GM19240 (cell line): ENCODE results near the gene LRRIQ1.
"Not testable (repeated sequence)": the region's sequence is repeated elsewhere in the genome, so short reads cannot be mapped to it uniquely, and the experiment has no call there.

Experiments
- DNase-seq: peaks from one replicate; pipeline ENCODE4 v3.0.0; 2011; ENCODE audit warnings: low spot score; ENCODE audit not compliant: insufficient read length

Gene LRRIQ1

DNA sequence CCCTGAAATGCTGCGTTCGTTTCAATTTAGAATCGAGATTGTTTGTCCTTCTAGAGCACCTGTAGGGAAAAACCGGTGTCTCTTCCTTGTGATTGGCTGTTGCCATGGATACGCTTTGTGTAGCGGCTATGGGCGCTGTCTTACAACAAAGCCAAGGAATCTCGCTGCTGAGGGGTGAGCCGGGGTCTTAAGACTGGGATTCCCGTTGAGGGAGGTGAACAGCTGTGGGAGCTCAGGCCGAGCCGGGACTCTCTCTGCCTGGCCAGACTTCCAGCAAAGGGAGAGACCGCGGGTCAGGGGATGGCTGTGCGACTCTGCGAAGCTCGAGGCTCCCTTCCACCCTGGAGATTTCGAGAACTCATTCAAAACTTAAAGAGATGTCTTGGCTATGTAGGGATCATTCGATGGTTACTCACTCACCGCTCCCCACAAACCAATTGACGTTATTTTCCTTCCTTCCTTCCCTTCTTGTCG lies at the start of gene LRRIQ1, which contains the start of gene TSPAN19:
Gene LRRIQ1, plus strand, starts transcription at position 118 of the 474 bp plus-strand sequence. CDS start 1,826 bp downstream, outside the sequence.
Gene TSPAN19, minus strand, starts transcription at position 44 of the 474 bp plus-strand sequence. CDS start 6,331 bp downstream, outside the sequence.
- peak; percentile 5 for DNase-seq

DNA sequence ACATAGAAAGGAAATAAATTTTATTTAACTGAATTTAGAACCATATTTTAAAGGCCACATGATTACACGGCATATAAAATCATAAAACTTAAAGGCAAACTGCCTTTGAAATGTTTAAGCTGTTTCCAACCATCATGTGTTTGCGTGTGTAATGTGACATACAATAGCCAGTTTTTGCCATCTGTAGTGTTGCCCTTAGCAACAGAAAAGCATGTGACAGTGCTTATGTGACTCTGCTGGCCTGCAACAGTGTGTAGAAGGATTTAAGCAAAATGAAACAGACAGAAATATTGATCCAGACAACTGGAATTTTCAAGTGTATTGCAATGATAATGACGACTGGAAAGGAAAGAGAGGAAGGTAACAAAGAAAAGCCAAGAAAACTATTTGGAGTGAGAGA lies 49.6 kb upstream of the LRRIQ1 start:
- DNase-seq = no peak

- no peak for DNase-seq
These were observed 41.7 kb upstream of the LRRIQ1 start for GRCh38 chr12:84994426-84994825.

GRCh38 chr12:84995641-84996040 lies 40.5 kb upstream of the LRRIQ1 start:
- DNase-seq = no peak

DNA sequence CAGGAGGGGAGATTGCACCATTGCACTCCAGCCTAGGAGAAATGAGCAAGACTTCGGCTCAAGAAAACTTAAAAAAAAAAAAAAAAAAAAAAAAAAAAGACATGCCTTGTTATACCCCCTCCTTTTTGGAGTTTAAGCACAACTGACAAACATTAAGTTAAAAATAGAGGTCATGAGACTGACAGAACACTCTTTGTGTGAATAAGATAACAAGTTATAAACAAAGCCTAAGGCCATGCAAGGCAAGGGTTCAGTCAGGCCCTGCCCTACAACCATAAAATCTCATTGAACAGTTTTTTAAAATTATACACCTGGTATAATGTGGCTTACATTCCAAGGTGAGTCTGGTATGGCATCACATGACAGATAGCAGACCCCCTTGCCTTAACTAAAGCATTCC lies 39.4 kb upstream of the LRRIQ1 start:
- DNase-seq = no peak

- no peak for DNase-seq
These were observed 37.8 kb upstream of the LRRIQ1 start for GRCh38 chr12:84998341-84998740.

DNA sequence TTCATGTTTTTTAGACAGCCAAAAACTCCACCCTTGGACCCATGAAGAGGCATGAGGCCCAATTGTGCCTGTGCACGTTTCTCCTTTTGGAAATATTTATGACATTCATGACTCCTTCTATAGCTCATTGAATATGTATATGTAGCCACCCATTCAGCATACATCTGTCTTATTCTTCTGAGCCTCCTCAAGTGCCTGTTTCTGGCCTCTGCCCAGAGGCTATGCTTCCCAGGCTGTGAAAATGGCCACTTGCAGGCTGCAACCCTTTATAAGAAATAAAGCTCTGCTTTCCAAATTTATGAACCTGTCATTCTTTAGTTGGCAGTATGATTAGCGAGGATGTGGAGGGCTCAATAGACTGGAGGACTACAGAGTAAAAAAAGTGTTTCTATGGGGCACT lies 35.4 kb upstream of the LRRIQ1 start:
- no peak for DNase-seq

DNA sequence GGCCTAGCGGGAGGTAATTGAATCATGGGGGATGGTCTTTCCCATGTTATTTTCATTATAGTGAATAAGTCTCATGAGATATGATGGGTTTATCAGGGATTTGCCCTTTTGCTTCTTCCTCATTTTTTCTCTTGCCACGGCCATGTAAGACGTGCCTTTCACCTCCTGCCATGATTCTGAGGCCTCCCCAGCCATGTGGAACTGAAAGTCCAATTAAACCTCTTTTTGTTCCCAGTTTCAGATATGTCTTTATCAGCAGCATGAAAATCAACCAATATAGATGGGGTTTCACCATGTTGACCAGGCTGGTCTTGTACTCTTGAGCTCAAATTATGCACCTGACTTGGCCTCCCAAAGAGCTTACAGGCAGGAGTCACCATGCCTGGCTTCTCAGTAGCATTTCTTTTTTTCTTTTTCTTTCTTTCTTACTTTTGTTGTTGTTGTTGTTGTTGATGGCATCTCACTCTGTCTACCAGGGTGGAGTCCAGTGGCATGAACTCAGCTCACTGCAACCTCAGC lies 33.3 kb upstream of the LRRIQ1 start:
- DNase-seq = no peak

- DNase-seq = no peak
These were observed 31.9 kb upstream of the LRRIQ1 start for GRCh38 chr12:85004204-85004603.

DNA sequence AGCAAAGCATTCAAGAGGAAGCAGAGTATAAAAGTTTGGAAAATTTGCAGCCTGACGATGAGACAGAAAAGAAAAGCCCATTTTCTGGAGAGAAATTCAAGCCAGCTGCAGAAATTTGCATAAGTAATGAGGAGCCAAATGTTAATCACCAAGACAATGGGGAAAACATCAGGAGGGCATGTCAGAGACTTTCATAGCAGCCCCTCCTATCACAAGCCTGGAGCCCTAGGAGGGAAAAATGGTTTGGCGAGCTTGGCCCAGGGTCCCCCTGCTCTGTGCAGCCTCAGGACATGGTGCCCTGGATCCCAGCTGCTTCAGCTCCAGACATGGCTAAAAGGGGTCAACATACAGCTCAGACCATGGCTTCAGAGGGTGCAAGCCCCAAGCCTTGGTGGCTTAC lies 31.1 kb upstream of the LRRIQ1 start:
- not testable (repeated sequence) for DNase-seq

GRCh38 chr12:85005615-85006014 lies 30.5 kb upstream of the LRRIQ1 start:
- DNase-seq = no peak

- DNase-seq = no peak
These were observed 29.9 kb upstream of the LRRIQ1 start for GRCh38 chr12:85006206-85006605.

DNA sequence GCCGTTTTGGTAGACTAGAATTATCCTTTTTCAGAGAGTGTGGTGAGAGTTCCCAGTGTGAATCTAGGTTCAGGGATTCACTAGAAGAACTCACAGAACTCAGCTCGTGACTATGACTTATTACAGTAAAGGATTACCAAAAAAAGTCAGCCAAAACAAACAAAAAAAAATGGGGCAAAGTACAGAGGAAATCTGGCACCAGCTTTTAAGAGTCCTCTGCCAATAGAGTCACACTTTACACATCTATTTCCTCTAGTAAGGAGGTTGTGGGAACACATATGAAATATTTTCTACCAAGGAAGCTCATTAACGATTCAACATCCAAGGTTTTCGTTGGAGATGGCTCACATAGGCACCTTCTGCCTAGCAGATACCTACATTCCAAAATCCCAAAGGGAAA lies 28.3 kb upstream of the LRRIQ1 start:
- no peak for DNase-seq

- DNase-seq = no peak
These were observed 19.7 kb upstream of the LRRIQ1 start for GRCh38 chr12:85016413-85016812.

- no peak for DNase-seq
These were observed 19.0 kb upstream of the LRRIQ1 start for GRCh38 chr12:85017133-85017532.

DNA sequence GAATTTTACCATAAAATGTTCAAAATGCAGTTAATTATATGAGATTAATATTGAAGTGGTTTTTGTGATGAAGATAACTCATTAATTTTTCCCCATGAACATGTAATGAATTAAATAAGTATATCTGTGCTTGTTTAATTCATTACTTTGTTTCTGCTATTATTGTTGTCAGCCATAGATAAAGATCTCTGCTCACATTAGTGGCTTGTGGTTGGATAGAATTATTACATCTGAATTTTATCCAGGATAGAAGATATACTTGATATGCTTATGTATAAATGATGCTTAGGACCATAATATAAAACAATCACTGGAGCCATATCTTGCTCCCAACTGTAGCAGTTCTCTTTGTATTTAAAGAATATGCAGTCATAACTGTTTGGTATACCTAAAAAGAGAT lies 18.5 kb upstream of the LRRIQ1 start:
- DNase-seq = no peak

GRCh38 chr12:85018098-85018497 lies 18.1 kb upstream of the LRRIQ1 start:
- DNase-seq = no peak

GRCh38 chr12:85029456-85029855 lies 6.7 kb upstream of the LRRIQ1 start:
- DNase-seq = no peak

GRCh38 chr12:85036733-85037132 lies 582 bp downstream of the LRRIQ1 start:
- no peak for DNase-seq

GRCh38 chr12:85041395-85041794 lies 5.2 kb downstream of the LRRIQ1 start:
- DNase-seq = no peak

DNA sequence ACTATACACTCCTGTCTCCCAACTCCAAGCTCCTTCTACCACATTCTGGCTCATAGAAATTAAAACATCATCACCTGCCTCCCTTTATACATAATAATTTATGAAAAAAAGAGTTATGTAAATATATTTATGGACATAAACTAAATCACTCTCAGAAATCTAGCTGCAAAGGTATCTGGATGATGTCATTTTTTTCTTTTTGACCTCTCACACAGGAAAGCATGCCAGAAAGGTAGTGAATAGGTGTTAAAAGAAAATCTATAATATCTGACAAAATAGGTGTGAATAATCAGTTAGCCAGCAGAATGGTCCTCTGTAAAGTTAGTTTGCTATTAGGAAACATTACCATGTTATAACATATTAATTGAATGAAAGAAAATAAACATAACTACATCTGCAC lies 7.7 kb downstream of the LRRIQ1 start:
- DNase-seq = no peak

GRCh38 chr12:85057370-85057963 lies 21.3 kb downstream of the LRRIQ1 start:
- DNase-seq = no peak

DNA sequence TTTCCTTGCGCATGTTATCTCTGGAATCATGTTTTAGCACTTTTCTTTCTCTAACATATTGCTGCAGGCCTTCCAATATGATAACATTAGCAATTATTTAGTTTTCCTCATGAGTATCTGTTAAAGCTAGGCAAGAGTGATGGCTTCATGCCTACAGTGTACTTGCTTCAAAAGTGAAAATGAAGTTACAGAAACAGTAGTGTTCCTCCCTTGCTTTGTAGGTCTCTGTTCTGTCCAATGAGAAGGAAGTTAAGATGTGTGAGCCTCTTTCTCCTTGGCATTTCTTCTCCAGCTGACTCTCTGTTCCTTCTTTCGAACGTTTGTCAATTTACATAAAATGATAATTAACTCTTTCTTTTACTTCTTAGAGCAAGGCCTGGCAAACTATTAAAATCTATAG lies 22.2 kb downstream of the LRRIQ1 start:
- DNase-seq = no peak
